Measurements from ENCODE around the gene UBAP2L. TPM values are rescaled to one million over a fixed set of nuclear protein-coding genes. Genes with fewer than 3 reads are reported as not detected.

Gene UBAP2L
- total and polyA plus RNA-seq, 10 of the 15 experiments (the other 5 are each of a cell fraction or from before 2014, with no cell fraction given): 49.9 to 198 (median 152) TPM

MicroRNAs encoded within 50 kb of the gene (microRNA counts, 767-probe panel; counts per million panel counts)
- microRNA hsa-miR-190b: 55.3 counts per million

Small RNAs within 50 kb of the gene (microRNA-seq; reads per million reads assigned to microRNA genes)
- gene MIR190B: 33.1 reads per million, percentile 63 among the genes with 10 or more reads in this experiment

Small RNAs within 50 kb of the gene (small RNA-seq; reads per million reads assigned to genes)
- gene MIR190B: 0.62 reads per million, percentile 15 among the genes with 10 or more reads in this experiment
- gene RF00273: not detected
- not detected for gene RNU6-121P
- not detected for gene RNU6-239P
- not detected for gene SNORA58B

Other genes with a start within 250 kb of the UBAP2L start
Only the 7 nearest of the 10 such genes appear.
- gene NUP210L, start 65.9 kb upstream of the UBAP2L start, total RNA-seq (2014; rRNA removed): under 0.01 TPM in 1 of 2 replicates, not detected in the other
- gene NUP210L, start 65.9 kb upstream of the UBAP2L start, total RNA-seq (2014; rRNA removed; fragmentation: Illumina TruSeq; extraction: Trizol): not detected in 2 replicates
- not detected in 2 replicates for gene NUP210L, start 65.9 kb upstream of the UBAP2L start, total RNA-seq (2021)
- 0.03 TPM in 1 of 2 replicates, not detected in the other for gene NUP210L, start 65.9 kb upstream of the UBAP2L start, polyA plus RNA-seq (2011; rRNA removed)
- gene NUP210L, start 65.9 kb upstream of the UBAP2L start, polyA plus RNA-seq (2014; fragmentation: Illumina TruSeq; extraction: Trizol): 0.04 TPM in 1 of 2 replicates, not detected in the other
- gene NUP210L, start 65.9 kb upstream of the UBAP2L start, polyA plus RNA-seq (2014; fragmentation: Nextera tagmentation; extraction: Ambion mirVana): not detected
- not detected in 2 replicates for gene NUP210L, start 65.9 kb upstream of the UBAP2L start, polyA plus RNA-seq (2014; rRNA removed)
- under 1 TPM; 0.07 to 0.08 TPM for gene NUP210L, start 65.9 kb upstream of the UBAP2L start, polyA plus RNA-seq (2016; fragmentation: Nextera tagmentation; extraction: Ambion mirVana)
- gene TPM3, start 28.9 kb upstream of the UBAP2L start, total RNA-seq (2014; rRNA removed): 405 and 502 TPM in 2 replicates
- 411 and 420 TPM in 2 replicates for gene TPM3, start 28.9 kb upstream of the UBAP2L start, total RNA-seq (2014; rRNA removed; fragmentation: Illumina TruSeq; extraction: Trizol)
- gene TPM3, start 28.9 kb upstream of the UBAP2L start, total RNA-seq (2021): 545 and 553 TPM in 2 replicates
- gene TPM3, start 28.9 kb upstream of the UBAP2L start, polyA plus RNA-seq (2011; rRNA removed): 656 and 917 TPM in 2 replicates
- gene TPM3, start 28.9 kb upstream of the UBAP2L start, polyA plus RNA-seq (2014; fragmentation: Illumina TruSeq; extraction: Trizol): 597 and 607 TPM in 2 replicates
- gene TPM3, start 28.9 kb upstream of the UBAP2L start, polyA plus RNA-seq (2014; fragmentation: Nextera tagmentation; extraction: Ambion mirVana): 100 to 1,000 TPM; 270 to 321 TPM
- 414 and 456 TPM in 2 replicates for gene TPM3, start 28.9 kb upstream of the UBAP2L start, polyA plus RNA-seq (2014; rRNA removed)
- 100 to 1,000 TPM; 732 to 759 TPM for gene TPM3, start 28.9 kb upstream of the UBAP2L start, polyA plus RNA-seq (2016; fragmentation: Nextera tagmentation; extraction: Ambion mirVana)
- gene CFAP141, start 14.6 kb upstream of the UBAP2L start, total RNA-seq (2014; rRNA removed): not detected in 2 replicates
- not detected in 2 replicates for gene CFAP141, start 14.6 kb upstream of the UBAP2L start, total RNA-seq (2014; rRNA removed; fragmentation: Illumina TruSeq; extraction: Trizol)
- not detected in 2 replicates for gene CFAP141, start 14.6 kb upstream of the UBAP2L start, total RNA-seq (2021)
- gene CFAP141, start 14.6 kb upstream of the UBAP2L start, polyA plus RNA-seq (2011; rRNA removed): not detected in 2 replicates
- not detected in 2 replicates for gene CFAP141, start 14.6 kb upstream of the UBAP2L start, polyA plus RNA-seq (2014; fragmentation: Illumina TruSeq; extraction: Trizol)
- gene CFAP141, start 14.6 kb upstream of the UBAP2L start, polyA plus RNA-seq (2014; fragmentation: Nextera tagmentation; extraction: Ambion mirVana): not detected
- not detected in 2 replicates for gene CFAP141, start 14.6 kb upstream of the UBAP2L start, polyA plus RNA-seq (2014; rRNA removed)
- gene CFAP141, start 14.6 kb upstream of the UBAP2L start, polyA plus RNA-seq (2016; fragmentation: Nextera tagmentation; extraction: Ambion mirVana): not detected
- gene HAX1, start 51.7 kb downstream of the UBAP2L start, total RNA-seq (2014; rRNA removed): 145 and 146 TPM in 2 replicates
- 141 and 145 TPM in 2 replicates for gene HAX1, start 51.7 kb downstream of the UBAP2L start, total RNA-seq (2014; rRNA removed; fragmentation: Illumina TruSeq; extraction: Trizol)
- gene HAX1, start 51.7 kb downstream of the UBAP2L start, total RNA-seq (2021): 95.3 and 99.4 TPM in 2 replicates
- 100 and 142 TPM in 2 replicates for gene HAX1, start 51.7 kb downstream of the UBAP2L start, polyA plus RNA-seq (2011; rRNA removed)
- gene HAX1, start 51.7 kb downstream of the UBAP2L start, polyA plus RNA-seq (2014; fragmentation: Illumina TruSeq; extraction: Trizol): 145 and 177 TPM in 2 replicates
- gene HAX1, start 51.7 kb downstream of the UBAP2L start, polyA plus RNA-seq (2014; fragmentation: Nextera tagmentation; extraction: Ambion mirVana): 100 to 1,000 TPM; 249 to 288 TPM
- 148 and 149 TPM in 2 replicates for gene HAX1, start 51.7 kb downstream of the UBAP2L start, polyA plus RNA-seq (2014; rRNA removed)
- 100 to 1,000 TPM; 160 to 169 TPM for gene HAX1, start 51.7 kb downstream of the UBAP2L start, polyA plus RNA-seq (2016; fragmentation: Nextera tagmentation; extraction: Ambion mirVana)
- gene AQP10, start 100.1 kb downstream of the UBAP2L start, total RNA-seq (2014; rRNA removed): not detected in 2 replicates
- not detected in 2 replicates for gene AQP10, start 100.1 kb downstream of the UBAP2L start, total RNA-seq (2014; rRNA removed; fragmentation: Illumina TruSeq; extraction: Trizol)
- not detected in 2 replicates for gene AQP10, start 100.1 kb downstream of the UBAP2L start, total RNA-seq (2021)
- gene AQP10, start 100.1 kb downstream of the UBAP2L start, polyA plus RNA-seq (2011; rRNA removed): not detected in 2 replicates
- gene AQP10, start 100.1 kb downstream of the UBAP2L start, polyA plus RNA-seq (2014; fragmentation: Illumina TruSeq; extraction: Trizol): not detected in 2 replicates
- not detected for gene AQP10, start 100.1 kb downstream of the UBAP2L start, polyA plus RNA-seq (2014; fragmentation: Nextera tagmentation; extraction: Ambion mirVana)
- gene AQP10, start 100.1 kb downstream of the UBAP2L start, polyA plus RNA-seq (2014; rRNA removed): not detected in 2 replicates
- gene AQP10, start 100.1 kb downstream of the UBAP2L start, polyA plus RNA-seq (2016; fragmentation: Nextera tagmentation; extraction: Ambion mirVana): not detected
- 51.1 and 61.8 TPM in 2 replicates for gene ATP8B2, start 104.6 kb downstream of the UBAP2L start, total RNA-seq (2014; rRNA removed)
- gene ATP8B2, start 104.6 kb downstream of the UBAP2L start, total RNA-seq (2014; rRNA removed; fragmentation: Illumina TruSeq; extraction: Trizol): 20.1 and 21.2 TPM in 2 replicates
- 37.1 and 39.7 TPM in 2 replicates for gene ATP8B2, start 104.6 kb downstream of the UBAP2L start, total RNA-seq (2021)
- 4.5 and 6.1 TPM in 2 replicates for gene ATP8B2, start 104.6 kb downstream of the UBAP2L start, polyA plus RNA-seq (2011; rRNA removed)
- 15.2 and 20.2 TPM in 2 replicates for gene ATP8B2, start 104.6 kb downstream of the UBAP2L start, polyA plus RNA-seq (2014; fragmentation: Illumina TruSeq; extraction: Trizol)
- under 1 TPM; 0.44 to 0.82 TPM for gene ATP8B2, start 104.6 kb downstream of the UBAP2L start, polyA plus RNA-seq (2014; fragmentation: Nextera tagmentation; extraction: Ambion mirVana)
- gene ATP8B2, start 104.6 kb downstream of the UBAP2L start, polyA plus RNA-seq (2014; rRNA removed): 38.8 and 51.7 TPM in 2 replicates
- 1 to 10 TPM; 7.8 to 9.7 TPM for gene ATP8B2, start 104.6 kb downstream of the UBAP2L start, polyA plus RNA-seq (2016; fragmentation: Nextera tagmentation; extraction: Ambion mirVana)
- gene IL6R, start 184.4 kb downstream of the UBAP2L start, total RNA-seq (2014; rRNA removed): 29.3 and 31.9 TPM in 2 replicates
- 17.4 and 18.2 TPM in 2 replicates for gene IL6R, start 184.4 kb downstream of the UBAP2L start, total RNA-seq (2014; rRNA removed; fragmentation: Illumina TruSeq; extraction: Trizol)
- 37.7 and 43.4 TPM in 2 replicates for gene IL6R, start 184.4 kb downstream of the UBAP2L start, total RNA-seq (2021)
- gene IL6R, start 184.4 kb downstream of the UBAP2L start, polyA plus RNA-seq (2011; rRNA removed): 4.0 and 6.1 TPM in 2 replicates
- gene IL6R, start 184.4 kb downstream of the UBAP2L start, polyA plus RNA-seq (2014; fragmentation: Illumina TruSeq; extraction: Trizol): 21.7 and 23.9 TPM in 2 replicates
- 1 to 10 TPM; 1.9 to 3.9 TPM for gene IL6R, start 184.4 kb downstream of the UBAP2L start, polyA plus RNA-seq (2014; fragmentation: Nextera tagmentation; extraction: Ambion mirVana)
- gene IL6R, start 184.4 kb downstream of the UBAP2L start, polyA plus RNA-seq (2014; rRNA removed): 34.0 and 45.3 TPM in 2 replicates
- 10 to 100 TPM; 16.5 to 16.8 TPM for gene IL6R, start 184.4 kb downstream of the UBAP2L start, polyA plus RNA-seq (2016; fragmentation: Nextera tagmentation; extraction: Ambion mirVana)